Right renal pelvis (tissue), 4 donors: ENCODE data around the gene OXTR. TPM values are rescaled to one million over a fixed set of nuclear protein-coding genes. Genes with fewer than 3 reads are reported as not detected.
A peak's percentile ranks its signal among the peaks of the same experiment; 100 is the strongest.

Experiments used
- DNase-seq, 4 donors: peaks; one replicate each; pipeline ENCODE4 v3.0.0-alpha.2; 2013; ENCODE audit warnings: low read depth in 4 of 4, low spot score in 3 of 4, missing footprints in 1 of 4
- polyA plus RNA-seq, 4 donors: library from polyadenylated mRNA; unstranded; fragments of 120-200 nt; gene quantifications; one replicate each; pipeline ENCODE4 v1.2.1, GENCODE V29; 2013; ENCODE audit not compliant: insufficient read length in 4 of 4

OXTR gene
- polyA plus RNA-seq, 4 donors: 0.80 to 1.3 (median 0.90) TPM

DNA sequence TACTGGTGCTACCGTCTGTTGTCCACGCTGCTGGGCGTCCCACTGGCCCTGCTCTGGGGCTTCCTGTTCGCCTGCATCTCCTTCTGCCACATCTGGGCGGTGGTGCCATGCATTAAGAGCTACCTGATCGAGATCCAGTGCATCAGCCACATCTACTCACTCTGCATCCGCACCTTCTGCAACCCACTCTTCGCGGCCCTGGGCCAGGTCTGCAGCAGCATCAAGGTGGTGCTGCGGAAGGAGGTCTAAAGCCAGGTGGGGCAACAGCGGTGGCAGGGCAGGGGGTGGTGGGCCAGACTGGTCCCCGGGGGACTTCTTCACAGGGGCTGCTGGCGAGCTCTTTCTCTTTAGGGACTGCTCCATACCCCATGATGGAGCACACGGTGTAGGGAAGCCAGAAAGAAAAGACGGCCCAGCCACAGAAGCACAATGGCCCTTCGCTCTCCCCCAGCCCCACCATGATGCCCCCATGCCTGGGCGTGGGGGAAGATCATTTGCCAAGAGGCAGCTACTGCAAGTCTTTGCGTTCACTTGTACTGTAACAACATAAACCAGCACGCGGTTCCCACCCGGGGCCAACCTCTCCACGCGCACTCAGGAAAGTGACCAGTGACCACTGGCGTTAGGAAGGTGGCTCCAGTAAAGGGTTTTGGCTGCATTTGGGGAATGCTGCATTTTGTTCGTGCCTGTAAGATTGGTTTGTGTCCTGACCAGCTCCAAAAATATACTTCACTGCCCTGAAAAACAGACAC is 23.6 kb downstream of the OXTR start:
- DNase-seq: no peak

DNA sequence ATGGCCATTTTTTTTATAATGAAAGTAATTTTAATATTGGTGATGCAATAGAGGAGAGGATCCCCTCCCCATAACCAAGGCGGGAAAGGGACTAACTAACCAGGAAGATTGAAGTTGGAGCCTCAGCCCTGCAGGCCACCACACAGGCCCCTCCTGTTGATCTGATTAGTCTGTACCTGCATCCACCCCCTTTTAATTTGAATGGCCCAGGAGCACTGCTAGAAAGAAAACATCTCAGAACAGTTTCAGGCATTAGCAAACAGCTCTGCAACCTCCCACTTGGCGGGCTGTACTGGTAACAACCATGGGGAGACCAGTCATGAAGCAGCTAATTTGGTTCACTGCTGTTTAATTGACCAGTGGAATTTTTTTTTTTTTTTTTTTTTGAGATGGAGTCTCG is 25.5 kb downstream of the OXTR start:
- no peak for DNase-seq

DNA sequence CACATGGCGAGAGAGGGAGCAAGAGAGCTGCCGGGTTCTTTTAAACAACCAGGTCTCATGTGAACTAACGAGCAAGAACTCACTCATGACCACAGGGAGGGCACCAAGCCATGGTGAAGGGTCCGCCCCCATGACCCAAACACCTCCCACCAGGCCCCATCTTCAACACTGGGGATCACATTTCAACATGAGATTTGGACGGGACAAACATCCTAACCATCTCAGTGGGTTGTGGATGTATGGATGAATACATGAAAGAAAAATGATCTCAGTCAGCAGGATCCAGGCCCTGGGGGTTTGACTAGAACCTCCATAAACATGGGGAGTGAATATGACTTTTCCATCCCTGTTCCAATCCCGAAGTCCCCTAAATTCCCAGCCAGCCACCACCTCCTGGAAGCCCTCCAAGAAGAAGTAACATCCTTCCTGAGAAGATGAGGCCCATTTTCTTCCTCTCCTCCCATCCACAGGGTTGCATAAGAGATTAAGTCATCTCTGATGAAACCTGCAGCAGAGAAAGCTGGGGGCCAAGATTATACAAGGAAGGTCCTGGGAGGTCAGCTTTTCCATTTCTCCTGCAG is 26.3 kb downstream of the OXTR start:
- no peak for DNase-seq

DNA sequence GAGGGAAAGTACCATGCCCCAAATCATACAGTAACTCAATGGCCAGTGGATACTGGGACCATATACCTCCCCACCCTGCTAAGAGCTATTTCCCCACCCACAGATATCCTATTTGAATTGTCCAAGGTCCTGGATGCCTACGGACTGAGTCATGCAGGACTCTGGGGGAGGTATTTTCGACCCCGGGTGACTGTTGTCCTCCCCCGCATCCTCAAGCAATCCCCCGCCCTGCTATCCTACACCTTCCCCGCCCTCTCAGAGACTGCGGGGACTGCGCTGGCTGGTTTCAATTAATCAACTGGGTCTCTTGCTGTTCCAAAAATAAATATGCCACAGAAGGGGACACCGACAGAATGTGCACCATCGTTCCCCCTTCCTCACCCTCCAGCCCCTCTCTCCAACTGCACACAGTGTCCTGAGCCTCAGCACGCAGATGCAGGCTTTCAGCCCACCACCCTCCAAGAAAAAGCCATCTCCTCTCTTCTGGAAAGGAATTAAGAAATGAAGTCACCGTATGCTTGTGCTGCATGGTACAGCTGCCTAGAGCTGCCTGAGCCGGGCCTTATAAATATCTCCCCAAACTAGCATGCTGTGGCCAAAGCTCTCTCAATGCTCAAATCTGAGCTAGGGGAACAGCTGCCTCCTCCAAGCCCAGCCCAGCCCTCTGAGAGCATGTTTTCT is 27.7 kb downstream of the OXTR start:
- peak; percentile 28 to 60 (median 42) for DNase-seq

DNA sequence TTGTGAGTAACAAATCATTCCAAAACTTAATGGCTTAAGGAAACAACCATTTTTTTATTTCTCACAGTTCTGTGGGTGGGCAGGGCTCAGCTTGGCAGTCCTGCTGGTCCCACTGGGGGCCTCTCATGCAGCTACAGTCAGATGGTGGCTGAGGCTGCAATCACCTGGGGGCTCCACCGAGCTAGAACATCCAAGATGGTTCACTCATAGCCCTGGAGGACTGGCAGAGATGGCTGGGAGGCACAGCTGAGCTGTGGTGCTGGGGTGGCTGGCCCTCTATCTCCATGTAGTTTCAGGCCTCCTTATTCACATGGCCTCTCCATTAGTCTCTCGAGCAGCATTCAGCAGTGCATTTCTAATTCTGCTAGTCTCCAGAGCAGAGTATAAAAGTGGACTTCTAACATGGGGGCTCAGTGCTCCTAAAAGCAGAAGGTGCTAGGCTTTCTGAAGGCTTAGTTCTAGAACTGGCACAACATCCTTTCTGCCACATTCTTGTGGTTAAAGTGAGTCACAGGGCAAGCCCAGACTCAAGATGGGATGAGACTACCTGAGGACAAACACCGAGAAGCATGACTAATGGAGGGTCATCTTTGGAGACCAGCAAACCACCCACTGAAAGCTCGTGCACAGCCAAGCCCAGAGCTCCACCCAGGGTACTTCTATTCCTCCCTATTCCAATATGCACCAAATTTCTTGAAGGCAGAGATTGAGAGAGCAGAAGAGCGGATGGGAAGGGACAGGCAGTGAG is 29.5 kb downstream of the OXTR start:
- no peak for DNase-seq

DNA sequence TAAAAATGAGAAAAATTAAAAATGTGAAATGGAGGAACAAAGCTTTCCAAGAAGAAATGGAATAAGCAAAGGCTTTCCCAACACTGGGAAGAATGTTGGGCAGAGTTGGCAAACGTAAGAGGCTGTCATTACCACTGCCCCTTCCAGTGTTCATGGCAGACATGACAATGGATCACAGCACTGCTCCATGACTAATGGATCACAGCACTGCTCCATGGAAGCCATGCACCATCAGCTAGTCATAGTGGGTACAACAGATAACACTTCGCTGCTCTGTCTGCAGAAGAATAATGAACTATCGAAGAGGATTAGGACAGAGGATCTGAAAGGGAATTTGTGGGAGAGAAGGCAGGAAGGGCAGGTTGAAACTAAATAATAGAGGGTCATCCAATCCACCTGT is 30.8 kb downstream of the OXTR start:
- DNase-seq: no peak

DNA sequence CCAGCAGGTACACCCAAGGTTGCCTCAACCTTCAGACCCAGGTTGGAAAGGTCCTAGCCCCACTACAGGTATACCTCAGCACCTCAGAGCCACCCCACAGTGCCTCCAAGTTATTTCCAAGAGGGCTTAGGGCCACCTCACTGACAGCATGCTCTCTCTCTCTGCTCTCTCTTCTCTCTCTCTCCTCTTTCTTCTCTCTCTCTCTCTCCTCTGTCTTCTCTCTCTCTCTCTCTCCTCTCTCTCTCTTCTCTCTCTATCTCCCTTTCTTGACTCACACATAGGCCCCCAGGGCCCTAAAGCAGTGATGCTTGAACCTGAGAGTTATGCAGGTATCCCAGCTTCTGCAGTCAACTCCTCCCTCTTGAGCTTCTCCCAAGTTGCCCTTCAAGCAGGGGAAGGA is 31.6 kb downstream of the OXTR start:
- DNase-seq: no peak

DNA sequence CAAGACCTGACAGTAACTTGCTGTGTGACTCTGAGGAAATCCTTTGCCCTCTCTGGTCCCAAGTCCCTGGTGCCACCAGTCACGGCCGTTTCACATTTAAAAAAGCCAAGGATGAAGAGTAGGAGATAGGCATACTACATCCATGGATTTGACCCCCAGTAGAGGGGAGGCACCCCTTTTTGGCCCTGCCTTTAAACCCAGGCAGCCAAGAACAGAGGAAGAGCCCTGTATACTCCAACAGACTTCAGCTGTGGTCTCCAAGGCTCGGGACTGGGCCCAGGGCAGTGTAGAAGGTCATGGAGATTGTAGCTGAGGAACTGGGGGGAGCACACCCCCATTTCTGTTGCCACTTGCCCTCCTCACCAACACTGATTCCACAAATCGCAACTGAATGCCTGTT is 32.1 kb downstream of the OXTR start:
- DNase-seq: no peak

DNA sequence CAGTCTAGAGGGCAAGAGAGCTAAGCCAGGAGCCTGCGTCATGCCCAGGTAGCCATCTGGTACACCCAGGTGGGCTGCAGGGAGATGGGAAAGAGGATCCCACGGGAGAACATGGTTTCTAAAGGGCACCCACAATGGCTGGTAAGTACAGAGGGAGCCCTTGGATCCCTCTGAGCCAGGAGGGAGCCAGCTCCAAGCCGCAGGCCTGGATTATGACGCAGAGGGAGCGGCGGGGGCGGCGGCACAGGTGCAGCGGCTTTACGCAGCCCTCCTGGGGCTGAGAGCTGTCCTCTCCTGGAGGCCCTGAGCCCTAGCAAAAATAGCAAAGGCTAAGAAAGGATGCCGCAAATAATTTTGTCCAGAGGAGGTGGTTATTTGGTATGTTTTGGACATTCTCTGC is 33.0 kb downstream of the OXTR start:
- no peak for DNase-seq

DNA sequence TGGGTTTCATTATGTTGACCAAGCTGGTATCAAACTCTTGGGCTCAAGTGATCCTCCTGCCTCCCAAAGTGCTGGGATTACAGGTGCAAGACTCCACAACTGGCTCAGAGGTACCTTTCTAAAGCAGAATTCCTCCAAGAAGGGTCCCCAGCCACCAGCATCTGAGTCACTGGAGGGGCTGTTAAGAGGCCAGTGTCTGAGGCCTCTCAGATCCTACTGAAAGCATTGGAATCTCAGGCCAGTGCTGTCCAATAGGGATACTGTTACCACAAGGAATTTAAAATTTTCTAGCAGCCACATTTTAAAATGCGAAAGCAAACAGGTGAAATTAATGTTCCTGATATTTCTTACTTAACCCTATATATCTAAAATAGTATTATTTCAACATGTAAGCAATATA is 34.5 kb downstream of the OXTR start:
- DNase-seq: no peak

DNA sequence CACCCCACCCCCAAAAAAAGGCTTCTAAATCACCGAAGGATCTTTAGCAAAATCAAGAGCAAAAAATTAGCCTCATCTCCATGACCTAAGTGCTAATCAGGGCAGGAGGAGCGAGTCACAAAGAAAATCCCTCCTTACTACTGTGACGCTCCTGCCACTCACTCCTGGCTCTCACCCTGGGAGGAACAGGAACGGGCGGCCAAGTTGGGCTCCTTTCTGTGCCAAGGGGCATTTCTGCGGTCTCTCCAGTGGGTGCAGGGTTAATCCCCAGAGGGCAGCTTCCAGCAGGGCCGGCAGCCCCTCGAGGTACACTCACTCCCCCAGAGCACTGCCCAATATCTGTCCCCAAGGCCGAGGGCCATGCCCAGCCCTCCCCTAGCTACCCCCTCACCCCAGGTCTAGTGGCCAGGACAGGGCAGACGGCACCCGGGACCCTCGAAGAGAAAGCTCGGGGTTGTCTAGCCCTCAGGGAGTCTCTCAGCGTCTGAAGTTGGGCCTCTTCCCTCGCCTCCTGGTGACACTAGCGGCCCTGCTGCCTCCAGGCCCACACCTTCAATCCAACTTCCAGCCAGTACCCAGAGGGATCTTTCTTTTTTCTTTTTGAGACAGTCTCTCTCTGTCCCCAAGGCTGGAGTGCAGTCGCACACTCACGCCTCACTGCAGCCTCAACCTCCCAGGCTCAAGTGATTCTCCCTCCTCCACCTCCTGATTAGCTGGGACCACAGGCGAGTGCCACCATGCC is 35.1 kb downstream of the OXTR start:
- DNase-seq: no peak

DNA sequence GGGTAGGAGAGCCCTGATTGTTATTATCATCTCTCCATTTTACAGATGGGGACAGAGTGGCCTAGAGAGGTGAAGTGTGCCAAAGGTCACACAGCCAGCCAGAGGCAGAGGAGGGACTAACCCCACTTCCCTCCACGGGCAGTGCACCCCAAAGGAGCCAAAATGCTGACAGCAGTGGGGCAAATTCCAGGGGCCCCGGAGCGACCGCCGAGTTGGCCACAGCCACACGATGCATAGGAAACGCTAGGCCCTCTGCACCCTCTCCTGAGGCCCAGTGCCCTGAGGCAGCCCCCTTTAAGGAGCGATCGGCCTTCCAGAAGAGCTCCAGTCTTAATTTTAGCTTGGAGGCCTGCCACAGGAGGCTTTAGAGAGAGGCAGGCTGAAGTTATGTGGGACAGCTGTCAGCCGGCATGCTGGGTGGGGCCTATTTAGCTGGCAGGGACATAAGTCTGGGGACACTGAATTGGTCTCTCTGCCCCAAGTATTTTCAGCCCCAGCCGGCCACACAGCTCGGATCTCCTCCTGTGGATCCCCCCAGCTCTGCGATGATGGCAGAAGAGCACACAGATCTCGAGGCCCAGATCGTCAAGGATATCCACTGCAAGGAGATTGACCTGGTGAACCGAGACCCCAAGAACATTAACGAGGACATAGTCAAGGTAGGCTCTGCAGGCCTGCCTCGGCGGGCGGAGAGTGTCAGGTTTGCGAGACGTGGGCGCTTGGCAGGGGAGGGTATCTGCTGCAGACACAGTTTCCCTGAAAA is 35.9 kb downstream of the OXTR start, which contains the start of gene CAV3:
TSS of gene CAV3 (plus strand) at position 471 of the 763 bp plus-strand sequence. CDS start at position 546, 75 bp downstream.
- DNase-seq: peak in 1 of 4 donors; percentile 10

DNA sequence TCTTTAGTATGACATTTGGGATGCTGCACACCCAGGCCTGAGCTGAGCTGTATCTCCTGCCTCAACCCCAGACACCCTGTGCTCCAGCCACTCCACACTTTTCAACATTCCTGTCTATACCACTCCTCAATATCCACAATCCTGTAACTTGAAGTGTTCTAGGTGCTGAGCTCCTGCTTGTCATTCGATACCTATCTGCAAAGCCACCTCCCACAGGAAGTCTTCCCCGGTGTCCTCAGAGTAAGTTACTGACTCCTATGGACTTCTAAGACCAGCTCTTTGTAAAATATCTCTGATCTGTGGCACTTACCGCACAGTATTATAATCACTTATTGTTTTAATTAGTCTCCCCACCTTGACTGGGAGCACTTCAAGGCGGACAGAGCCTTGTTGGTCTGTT is 37.0 kb downstream of the OXTR start:
- no peak for DNase-seq

DNA sequence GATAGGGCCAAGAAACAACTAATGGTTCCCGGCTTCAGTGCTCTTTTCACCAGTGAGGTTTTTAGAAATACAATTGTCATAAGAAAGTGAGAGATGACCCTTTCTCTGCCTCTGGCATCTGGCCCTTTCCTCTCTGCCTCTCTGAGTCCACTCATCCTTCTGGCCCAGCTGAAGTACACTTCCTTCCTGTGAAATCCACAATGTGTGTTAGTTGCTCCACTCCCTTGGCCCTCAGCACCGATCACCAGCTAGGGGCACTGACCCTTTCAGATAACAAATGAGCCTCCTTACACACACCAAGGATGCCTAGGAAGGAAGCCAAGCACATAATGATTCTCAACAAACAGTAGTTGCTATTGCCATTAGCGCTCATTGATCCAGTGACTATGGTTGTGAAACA is 38.8 kb downstream of the OXTR start:
- no peak for DNase-seq

DNA sequence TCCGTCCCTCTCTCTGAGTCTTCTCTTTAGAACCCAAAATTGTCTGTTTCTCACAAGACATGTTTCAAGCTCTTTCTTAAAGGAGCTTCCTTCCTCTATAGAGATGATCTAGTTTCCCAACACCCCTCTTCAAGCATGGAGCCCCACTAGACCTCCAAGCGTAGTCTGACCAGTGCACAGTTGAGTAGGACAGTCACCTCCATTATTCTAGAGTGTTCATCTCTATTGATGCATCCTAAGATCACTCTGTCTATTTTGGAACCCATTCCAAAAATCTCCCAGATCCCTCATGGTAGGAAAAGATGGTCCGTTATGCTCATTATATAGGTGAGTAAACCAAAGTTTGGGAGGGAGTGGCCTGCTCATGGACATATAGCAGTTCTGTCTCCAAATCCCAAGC is 39.9 kb downstream of the OXTR start:
- no peak for DNase-seq

DNA sequence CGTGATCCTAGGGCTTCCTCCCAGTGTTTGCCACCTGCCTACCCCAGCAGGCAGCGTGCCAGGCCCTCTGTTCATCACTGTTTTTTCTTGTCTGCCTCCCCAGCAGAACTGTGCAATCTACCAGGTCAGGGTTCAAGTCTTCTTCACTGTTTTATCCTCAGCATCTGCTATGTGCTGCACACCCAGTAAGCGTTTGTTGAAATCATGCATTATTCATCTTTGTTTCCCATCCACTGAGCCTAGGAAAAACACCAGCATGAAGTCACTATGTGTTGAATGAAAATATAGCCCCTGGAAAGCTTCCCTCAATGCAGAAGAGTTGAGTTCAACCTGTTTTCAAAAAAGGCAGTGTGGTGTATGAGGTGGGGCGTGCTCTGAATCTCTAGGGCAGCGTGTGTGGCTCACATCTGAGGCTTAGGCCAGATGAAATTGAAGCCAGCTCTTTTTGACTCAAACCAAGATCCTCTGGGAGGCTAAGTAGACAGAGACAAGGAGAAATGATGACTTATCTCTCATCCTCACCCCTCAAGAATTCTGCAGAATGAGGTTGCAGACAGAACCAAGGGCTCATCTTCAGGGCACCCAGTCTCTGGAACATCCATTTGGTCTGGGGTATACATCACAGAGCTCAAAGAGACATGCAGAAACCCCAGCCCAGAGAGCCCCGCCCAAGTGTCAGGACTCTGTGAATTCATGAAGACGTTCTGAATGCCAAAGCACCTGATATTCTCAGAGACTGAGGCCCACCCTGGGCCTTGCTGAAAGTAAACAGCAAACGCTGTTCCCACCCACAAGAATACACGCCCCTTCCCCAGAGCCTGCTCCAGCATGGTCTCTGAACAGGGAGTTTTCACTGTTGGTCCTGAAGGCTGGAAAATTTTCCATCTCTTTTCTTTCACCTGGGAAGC is 41.6 kb downstream of the OXTR start:
- no peak for DNase-seq

DNA sequence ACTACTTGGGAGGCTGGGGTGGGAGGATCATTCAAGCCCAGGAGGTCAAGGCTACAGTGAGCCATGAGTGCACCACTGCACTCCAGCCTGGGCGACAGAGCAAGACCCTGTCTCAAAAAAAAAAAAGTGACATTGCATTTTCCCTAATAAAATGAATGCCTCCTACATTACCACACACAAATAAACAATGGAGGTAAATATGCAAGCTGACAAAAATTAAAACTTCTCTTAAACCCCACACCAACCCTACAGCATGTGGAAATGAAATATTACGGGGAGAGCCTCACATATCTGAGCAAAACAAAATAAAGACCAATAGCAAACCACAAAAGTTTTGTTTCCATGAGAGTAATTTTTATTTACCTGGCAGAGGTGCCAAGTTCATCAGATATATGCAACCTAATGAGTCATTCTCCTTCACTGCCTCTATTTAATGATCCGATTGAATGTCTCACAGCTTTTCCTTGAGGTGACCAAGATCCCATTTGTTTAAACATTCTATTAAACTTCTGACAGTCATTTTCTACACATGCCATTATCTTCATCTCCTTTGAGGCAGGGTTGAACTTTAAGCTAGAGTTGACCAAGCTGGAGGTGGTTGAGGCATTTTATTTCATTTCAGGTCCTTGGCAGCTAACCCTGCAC is 45.2 kb downstream of the OXTR start:
- DNase-seq: no peak

DNA sequence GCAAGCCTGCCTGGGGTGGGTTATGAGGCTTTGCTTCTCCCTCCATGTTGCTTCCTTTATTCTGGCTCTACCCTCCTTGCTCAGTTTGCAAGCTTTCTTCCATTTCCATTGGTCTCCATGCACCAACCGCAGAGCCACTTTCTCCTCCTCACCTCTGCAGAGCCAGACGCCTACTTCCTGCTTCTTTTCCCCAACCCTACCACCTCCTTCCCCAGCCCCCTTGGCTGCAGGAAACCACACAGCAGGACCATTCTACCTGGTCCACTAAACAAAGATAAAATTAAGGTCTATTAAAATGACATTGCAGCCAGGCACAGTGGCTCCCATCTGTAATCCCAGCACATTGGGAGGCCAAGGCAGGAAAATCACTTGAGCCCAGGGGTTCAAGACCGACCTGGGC is 45.8 kb downstream of the OXTR start:
- DNase-seq: no peak
